ENCODE results near the gene PYY.

PYY gene

GRCh38 chr17:43912635-43913304 lies 41.0 kb downstream of the PYY start:
- no peak for DNase-seq

- no peak for DNase-seq
Measured at GRCh38 chr17:43911904-43912303, 41.8 kb downstream of the PYY start.

- no peak for DNase-seq
Measured at GRCh38 chr17:43909537-43910231, 44.1 kb downstream of the PYY start.

GRCh38 chr17:43907998-43908721 lies 45.6 kb downstream of the PYY start:
- peak; percentile 70 to 74 for DNase-seq

- DNase-seq: peak; percentile 60 to 66
Measured at GRCh38 chr17:43907425-43907981, 46.2 kb downstream of the PYY start, which contains the start of gene MPP2. Gene MPP2 (minus strand): TSS chr17:43907536. CDS start chr17:43904460, 3,076 bp downstream.

- DNase-seq: no peak
Measured at GRCh38 chr17:43906951-43907424, 46.8 kb downstream of the PYY start.

- DNase-seq: no peak
Measured at GRCh38 chr17:43905985-43906852, 47.5 kb downstream of the PYY start.

- DNase-seq: no peak
Measured at GRCh38 chr17:43905400-43905984, 48.2 kb downstream of the PYY start.
